Tracheal epithelial cell (primary cell): ENCODE data around the gene ELAC1. TPM values are rescaled to one million over a fixed set of nuclear protein-coding genes. Genes with fewer than 3 reads are reported as not detected.

ENCODE experiments used
- total RNA-seq: library from RNA; depleted of rRNA; stranded (reverse); fragments of >200 nt; gene quantifications from 2 replicates; pipeline ENCODE4 v1.2.1, GENCODE V29; 2014

Gene ELAC1, protein sequence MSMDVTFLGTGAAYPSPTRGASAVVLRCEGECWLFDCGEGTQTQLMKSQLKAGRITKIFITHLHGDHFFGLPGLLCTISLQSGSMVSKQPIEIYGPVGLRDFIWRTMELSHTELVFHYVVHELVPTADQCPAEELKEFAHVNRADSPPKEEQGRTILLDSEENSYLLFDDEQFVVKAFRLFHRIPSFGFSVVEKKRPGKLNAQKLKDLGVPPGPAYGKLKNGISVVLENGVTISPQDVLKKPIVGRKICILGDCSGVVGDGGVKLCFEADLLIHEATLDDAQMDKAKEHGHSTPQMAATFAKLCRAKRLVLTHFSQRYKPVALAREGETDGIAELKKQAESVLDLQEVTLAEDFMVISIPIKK
- total RNA-seq: 2.4 and 3.8 TPM in 2 replicates

DNA sequence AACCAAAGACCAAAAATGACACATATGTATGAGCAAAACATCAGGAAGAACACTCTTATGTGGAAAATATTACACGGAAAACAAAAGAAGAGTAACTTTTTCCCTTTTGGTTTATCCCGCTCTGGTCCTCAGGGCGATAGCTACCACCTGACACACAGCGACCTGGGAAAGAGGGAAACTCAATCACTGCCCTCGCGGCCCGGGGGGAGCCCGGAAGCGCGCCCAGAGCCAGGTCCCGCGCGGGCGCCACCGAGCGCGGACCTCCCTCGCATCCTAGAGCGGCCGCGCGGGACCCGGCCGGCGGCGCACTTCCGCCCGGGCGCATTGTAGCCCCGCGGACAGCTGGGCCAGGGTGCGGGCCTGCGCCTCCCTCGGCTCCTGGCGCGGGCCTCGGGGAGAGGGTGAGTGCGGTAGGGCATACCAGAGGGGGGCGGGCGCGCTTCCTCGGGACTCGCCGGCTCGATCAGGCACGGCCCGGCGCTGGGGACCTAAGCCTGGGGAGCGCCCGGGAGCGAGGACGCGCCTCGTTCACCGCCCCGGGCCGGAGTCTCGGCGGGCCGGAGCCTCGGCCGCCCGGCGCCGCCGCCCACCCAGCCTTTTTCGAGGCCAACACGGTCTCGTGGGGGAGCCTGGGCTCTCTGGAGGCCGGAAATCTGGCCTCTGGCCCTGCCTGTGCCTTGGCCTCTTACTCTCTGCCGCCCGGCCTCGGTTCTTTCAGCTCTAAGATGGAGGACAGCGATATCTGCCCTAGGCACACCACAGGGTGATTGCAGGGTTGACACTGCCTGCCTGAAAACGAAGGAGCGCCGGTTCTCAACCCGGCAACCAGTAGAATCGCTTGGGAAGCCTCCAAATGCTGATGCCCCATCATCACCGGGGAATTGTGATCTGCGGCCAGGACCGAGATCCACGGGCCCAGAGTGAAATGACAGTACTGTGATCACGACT is at the start of gene ELAC1:
TSS of gene ELAC1 (plus strand) at position 327 of the 948 bp plus-strand sequence. CDS start 6,365 bp downstream, outside the sequence.

DNA sequence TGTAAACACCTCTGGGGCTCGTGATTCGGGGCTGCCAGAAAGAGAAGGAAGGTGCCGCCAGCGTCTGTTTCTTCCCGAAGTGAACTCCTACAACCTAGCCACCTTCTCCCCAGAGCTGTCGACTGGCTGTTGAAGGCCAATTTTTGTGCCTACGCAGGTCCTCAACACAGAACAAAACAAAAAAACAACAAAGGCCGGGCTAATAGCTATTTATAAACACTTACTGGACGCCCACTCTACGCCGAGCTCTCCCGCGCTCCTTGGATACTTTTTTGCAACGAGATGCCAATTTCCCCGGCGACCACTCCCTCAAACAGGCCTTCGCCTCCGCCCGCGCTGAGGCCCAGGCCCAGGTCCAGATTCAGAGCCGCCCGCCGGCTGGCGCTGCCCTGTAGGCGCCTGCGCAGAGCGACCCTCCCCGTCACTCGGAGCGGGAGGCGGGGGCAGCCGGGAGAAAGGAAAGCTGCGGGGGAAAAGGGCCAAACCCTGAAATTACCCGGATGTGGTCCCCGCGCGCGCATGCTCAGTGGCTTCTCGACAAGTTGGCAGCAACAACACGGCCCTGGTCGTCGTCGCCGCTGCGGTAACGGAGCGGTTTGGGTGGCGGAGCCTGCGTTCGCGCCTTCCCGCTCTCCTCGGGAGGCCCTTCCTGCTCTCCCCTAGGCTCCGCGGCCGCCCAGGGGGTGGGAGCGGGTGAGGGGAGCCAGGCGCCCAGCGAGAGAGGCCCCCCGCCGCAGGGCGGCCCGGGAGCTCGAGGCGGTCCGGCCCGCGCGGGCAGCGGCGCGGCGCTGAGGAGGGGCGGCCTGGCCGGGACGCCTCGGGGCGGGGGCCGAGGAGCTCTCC is 62.1 kb downstream of the ELAC1 start, which contains the start of gene SMAD4:
TSS of gene SMAD4 (plus strand) at position 520 of the 843 bp plus-strand sequence. CDS start 16,834 bp downstream, outside the sequence.

Other genes with a start within 250 kb of the ELAC1 start
- not detected in 2 replicates for gene MRO, start 148.0 kb upstream of the ELAC1 start, total RNA-seq
- 48.0 and 64.6 TPM in 2 replicates for gene ME2, start 88.9 kb upstream of the ELAC1 start, total RNA-seq
- gene SMAD4, start 62.2 kb downstream of the ELAC1 start, total RNA-seq: 45.6 and 50.8 TPM in 2 replicates
- gene MEX3C, start 229.6 kb downstream of the ELAC1 start, total RNA-seq: 41.6 and 64.3 TPM in 2 replicates